Fibroblast of lung (primary cell): ENCODE results near the gene ACOT7. TPM values are rescaled to one million over a fixed set of nuclear protein-coding genes. Genes with fewer than 3 reads are reported as not detected.
"Not testable (repeated sequence)": the region's sequence is repeated elsewhere in the genome, so short reads cannot be mapped to it uniquely, and the experiment has no call there.

Experiments used
- DNase-seq, 2 donors: peaks; one replicate each; pipeline versions ENCODE4 v3.0.0 to v3.0.0-alpha.2; 2010; ENCODE audit warnings: low read depth in 2 of 2
- H2AFZ ChIP-seq: 2 replicates; pipeline ENCODE4 v1.5.1; 2012; ENCODE audit warnings: low read length, control low read depth, inconsistent platforms
- H3K27ac ChIP-seq: 2 replicates; pipeline ENCODE4 v1.5.1; 2011; ENCODE audit warnings: low read length, control low read depth; ENCODE audit not compliant: insufficient read depth
- H3K27me3 ChIP-seq: 2 replicates; pipeline ENCODE4 v1.5.1; 2011; ENCODE audit warnings: mild to moderate bottlenecking, low read length; ENCODE audit not compliant: control insufficient read depth, insufficient read depth
- H3K36me3 ChIP-seq: 2 replicates; pipeline ENCODE4 v1.5.1; 2011; ENCODE audit warnings: low read length; ENCODE audit not compliant: control insufficient read depth, insufficient read depth
- H3K4me1 ChIP-seq: 2 replicates; pipeline ENCODE4 v1.5.1; 2011; ENCODE audit warnings: low read length; ENCODE audit not compliant: control insufficient read depth, insufficient read depth; ENCODE audit errors: extremely low read depth
- H3K4me2 ChIP-seq: 2 replicates; pipeline ENCODE4 v1.5.1; 2011; ENCODE audit warnings: low read length, control low read depth; ENCODE audit not compliant: insufficient read depth; ENCODE audit errors: extremely low read depth
- H3K4me3 ChIP-seq, 4 experiments: fragments of 200-600 bp in 1 of 4; sonication (generic) in 1 of 4; replicated peaks in 1 of 4; 2 replicates each; pipeline ENCODE4 v1.5.1; 2011 to 2016; ENCODE audit warnings: low read length in 4 of 4, low read depth in 3 of 4, mild to moderate bottlenecking in 3 of 4, control low read depth in 2 of 4, inconsistent platforms in 1 of 4, mixed read lengths in 1 of 4; ENCODE audit not compliant: insufficient read depth in 1 of 4; ENCODE audit errors: control extremely low read depth in 1 of 4
- H3K79me2 ChIP-seq: 2 replicates; pipeline ENCODE4 v1.5.1; 2012; ENCODE audit warnings: mild to moderate bottlenecking, low read length, inconsistent platforms; ENCODE audit not compliant: control insufficient read depth, insufficient read depth
- H3K9ac ChIP-seq: 2 replicates; pipeline ENCODE4 v1.5.1; 2011; ENCODE audit warnings: mild to moderate bottlenecking, low read length, control low read depth; ENCODE audit not compliant: insufficient read depth
- H3K9me3 ChIP-seq: 2 replicates; pipeline ENCODE4 v1.5.1; 2012; ENCODE audit warnings: low read depth, low read length; ENCODE audit not compliant: control insufficient read depth, insufficient read depth
- H4K20me1 ChIP-seq: 2 replicates; pipeline ENCODE4 v1.5.1; 2011; ENCODE audit warnings: low read length; ENCODE audit not compliant: control insufficient read depth, insufficient read depth; ENCODE audit errors: extremely low read depth
- EZH2 ChIP-seq: IDR thresholded peaks from 2 replicates; pipeline ENCODE4 v1.5.1; 2012; ENCODE audit warnings: low read length, control low read depth, mild to moderate bottlenecking; ENCODE audit errors: missing control alignments
- polyA plus RNA-seq, 2 donors: library from polyadenylated mRNA; depleted of rRNA in 1 of 2; stranded (reverse) in 1 of 2; unstranded in 1 of 2; fragments of >200 nt; gene quantifications; 2 replicates each; pipeline ENCODE4 v1.2.1, GENCODE V29; 2011 to 2012; ENCODE audit warnings: missing spikeins in 1 of 2
- total RNA-seq: library from RNA; depleted of rRNA; stranded (reverse); fragments of >200 nt; gene quantifications from 2 replicates; pipeline ENCODE4 v1.2.1, GENCODE V29; 2014
- TF ChIP-seq, protein P1 (sequence below), 2 donors: IDR thresholded peaks in 1 of 2; conservative IDR thresholded peaks in 1 of 2; 1 replicate in 1 of 2; 2 replicates in 1 of 2; pipeline ENCODE4 v1.5.1; 2011 to 2012; ENCODE audit warnings: low read length in 2 of 2, control low read depth in 1 of 2, inconsistent platforms in 1 of 2, low read depth in 1 of 2, mild to moderate bottlenecking in 1 of 2

ACOT7 gene
- total and polyA plus RNA-seq, 2 donors (not counting 1 experiment from before 2014, with no cell fraction given): 50.7 to 58.0 TPM

DNA sequence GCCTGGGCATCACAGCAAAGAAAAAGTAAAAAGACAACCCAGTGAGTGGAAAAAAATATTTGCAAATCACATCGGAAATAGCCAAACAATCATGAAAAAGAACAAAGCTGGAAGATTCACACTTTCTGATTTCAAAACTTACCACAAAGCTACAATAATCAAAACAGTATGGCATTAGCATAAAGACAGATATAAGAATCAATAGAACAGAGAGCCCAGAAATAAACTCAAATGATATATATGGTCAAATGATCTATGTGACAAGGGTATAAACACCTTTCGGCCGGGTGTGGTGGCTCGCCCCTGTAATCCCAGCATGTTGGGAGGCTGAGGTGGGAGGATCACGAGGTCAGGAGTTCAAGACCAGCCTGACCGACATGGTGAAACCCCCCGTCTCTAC lies 13.5 kb downstream of the ACOT7 start:
- no peaks in the 10 kb centered on the region for H4K20me1 ChIP-seq
- H3K36me3 ChIP-seq: no peaks in the 10 kb centered on the region
- no peak overlapping the region for H2AFZ ChIP-seq
- H3K27ac ChIP-seq: no peak overlapping the region
- DNase-seq: no peak
- H3K9me3 ChIP-seq: no peaks in the 10 kb centered on the region
- TF ChIP-seq EZH2: no peak
- TF ChIP-seq, protein P1, sequence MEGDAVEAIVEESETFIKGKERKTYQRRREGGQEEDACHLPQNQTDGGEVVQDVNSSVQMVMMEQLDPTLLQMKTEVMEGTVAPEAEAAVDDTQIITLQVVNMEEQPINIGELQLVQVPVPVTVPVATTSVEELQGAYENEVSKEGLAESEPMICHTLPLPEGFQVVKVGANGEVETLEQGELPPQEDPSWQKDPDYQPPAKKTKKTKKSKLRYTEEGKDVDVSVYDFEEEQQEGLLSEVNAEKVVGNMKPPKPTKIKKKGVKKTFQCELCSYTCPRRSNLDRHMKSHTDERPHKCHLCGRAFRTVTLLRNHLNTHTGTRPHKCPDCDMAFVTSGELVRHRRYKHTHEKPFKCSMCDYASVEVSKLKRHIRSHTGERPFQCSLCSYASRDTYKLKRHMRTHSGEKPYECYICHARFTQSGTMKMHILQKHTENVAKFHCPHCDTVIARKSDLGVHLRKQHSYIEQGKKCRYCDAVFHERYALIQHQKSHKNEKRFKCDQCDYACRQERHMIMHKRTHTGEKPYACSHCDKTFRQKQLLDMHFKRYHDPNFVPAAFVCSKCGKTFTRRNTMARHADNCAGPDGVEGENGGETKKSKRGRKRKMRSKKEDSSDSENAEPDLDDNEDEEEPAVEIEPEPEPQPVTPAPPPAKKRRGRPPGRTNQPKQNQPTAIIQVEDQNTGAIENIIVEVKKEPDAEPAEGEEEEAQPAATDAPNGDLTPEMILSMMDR (conservative IDR thresholded peaks at IDR 0.05 in 1 of 2, IDR thresholded peaks at IDR 0.05 in 1 of 2; ENCODE audit: low read depth in 1 of 2, low read length in 2 of 2): no peak
- H3K4me2 ChIP-seq: no peak overlapping the region
- no peaks in the 10 kb centered on the region for H3K4me1 ChIP-seq
- H3K27me3 ChIP-seq: no peaks in the 10 kb centered on the region
- H3K9ac ChIP-seq: no peak overlapping the region
- H3K4me3 ChIP-seq: no peak overlapping the region
- H3K79me2 ChIP-seq: no peaks in the 10 kb centered on the region

DNA sequence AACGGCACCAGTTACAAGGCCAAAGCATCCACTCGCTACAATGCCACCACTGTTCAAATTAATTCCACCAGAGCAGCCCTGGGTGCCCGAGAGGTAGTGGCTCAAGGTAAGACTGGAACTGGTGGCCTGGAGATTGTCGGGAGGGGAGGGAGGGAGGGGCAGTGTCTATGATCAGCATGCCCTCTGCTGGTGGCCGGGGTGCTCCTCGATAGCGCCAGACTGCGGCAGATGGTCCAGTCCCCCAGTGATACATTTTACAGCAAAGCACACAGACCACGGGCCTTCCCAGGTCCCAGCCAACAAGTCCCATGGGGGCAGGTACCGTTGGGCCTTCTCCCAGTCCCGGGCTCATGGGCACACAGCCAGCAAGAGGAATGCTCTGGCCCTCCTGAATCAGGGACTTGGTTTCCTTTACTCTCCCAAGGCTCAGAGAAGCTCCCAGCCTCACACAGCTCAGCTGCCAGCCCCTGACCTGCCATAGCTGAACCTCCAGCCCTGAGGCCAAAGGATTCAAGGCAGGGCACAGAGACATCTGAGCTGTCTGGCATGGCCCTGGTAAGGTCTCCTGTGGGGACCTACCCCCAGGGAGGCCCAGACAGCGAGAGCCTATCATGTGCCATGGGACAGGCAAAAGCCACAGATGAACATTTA lies 15.3 kb downstream of the ACOT7 start:
- H4K20me1 ChIP-seq: no peaks in the 10 kb centered on the region
- no peak overlapping the region for H3K4me3 ChIP-seq
- H3K27ac ChIP-seq: no peak overlapping the region
- DNase-seq: no peak
- no peaks in the 10 kb centered on the region for H3K27me3 ChIP-seq
- no peaks in the 10 kb centered on the region for H3K9me3 ChIP-seq
- H3K9ac ChIP-seq: no peak overlapping the region
- H3K36me3 ChIP-seq: no peaks in the 10 kb centered on the region
- no peaks in the 10 kb centered on the region for H3K79me2 ChIP-seq
- no peaks in the 10 kb centered on the region for H3K4me1 ChIP-seq
- TF ChIP-seq EZH2: no peak
- TF ChIP-seq, protein P1 (conservative IDR thresholded peaks at IDR 0.05 in 1 of 2, IDR thresholded peaks at IDR 0.05 in 1 of 2; ENCODE audit: low read depth in 1 of 2, low read length in 2 of 2): no peak
- H3K4me2 ChIP-seq: no peak overlapping the region
- H2AFZ ChIP-seq: no peak overlapping the region

DNA sequence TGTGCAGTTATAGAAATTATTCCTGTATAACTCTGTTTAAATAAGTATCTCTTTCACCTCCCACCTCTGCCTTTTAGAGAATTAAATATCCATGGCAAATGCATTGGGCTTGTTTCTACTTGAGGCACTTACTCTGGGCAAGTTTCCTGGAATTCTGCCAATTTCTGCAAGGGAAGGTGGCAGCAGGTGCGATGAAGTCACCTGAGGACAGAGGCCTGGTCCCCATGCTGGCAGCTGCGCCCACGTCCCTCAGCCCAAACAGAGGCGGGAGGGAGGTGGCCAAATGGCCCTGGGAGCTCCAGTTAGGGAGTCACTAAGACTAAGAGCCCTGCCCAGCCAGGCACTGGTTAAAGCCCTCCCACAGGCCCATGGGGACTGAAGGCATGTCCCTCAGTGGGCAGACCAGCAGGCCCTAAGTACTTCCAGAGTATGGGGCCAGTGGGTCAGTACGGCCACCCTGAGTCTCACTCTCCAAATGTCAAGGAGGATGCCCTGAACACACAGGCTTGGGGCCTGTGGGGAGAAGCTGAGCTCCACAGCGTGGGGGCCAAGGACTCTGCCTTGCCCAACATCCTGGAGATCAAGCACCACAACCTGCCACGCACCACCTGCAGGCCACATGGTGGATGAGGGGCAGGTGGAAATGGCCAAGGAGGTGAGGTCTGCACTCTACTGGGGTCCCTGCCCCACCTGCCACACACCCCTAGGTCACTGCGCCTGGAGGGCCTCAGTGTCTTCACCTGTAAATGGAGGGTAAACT lies 19.4 kb downstream of the ACOT7 start:
- H3K4me1 ChIP-seq: no peaks in the 10 kb centered on the region
- no peak overlapping the region for H3K4me3 ChIP-seq
- no peak overlapping the region for H3K27ac ChIP-seq
- no peaks in the 10 kb centered on the region for H3K27me3 ChIP-seq
- no peak overlapping the region for H3K4me2 ChIP-seq
- H2AFZ ChIP-seq: no peak overlapping the region
- TF ChIP-seq, protein P1 (conservative IDR thresholded peaks at IDR 0.05 in 1 of 2, IDR thresholded peaks at IDR 0.05 in 1 of 2; ENCODE audit: low read depth in 1 of 2, low read length in 2 of 2): no peak
- TF ChIP-seq EZH2: no peak
- no peak for DNase-seq
- no peaks in the 10 kb centered on the region for H3K36me3 ChIP-seq
- H3K9ac ChIP-seq: no peak overlapping the region
- H4K20me1 ChIP-seq: no peaks in the 10 kb centered on the region
- H3K79me2 ChIP-seq: no peaks in the 10 kb centered on the region
- no peaks in the 10 kb centered on the region for H3K9me3 ChIP-seq

DNA sequence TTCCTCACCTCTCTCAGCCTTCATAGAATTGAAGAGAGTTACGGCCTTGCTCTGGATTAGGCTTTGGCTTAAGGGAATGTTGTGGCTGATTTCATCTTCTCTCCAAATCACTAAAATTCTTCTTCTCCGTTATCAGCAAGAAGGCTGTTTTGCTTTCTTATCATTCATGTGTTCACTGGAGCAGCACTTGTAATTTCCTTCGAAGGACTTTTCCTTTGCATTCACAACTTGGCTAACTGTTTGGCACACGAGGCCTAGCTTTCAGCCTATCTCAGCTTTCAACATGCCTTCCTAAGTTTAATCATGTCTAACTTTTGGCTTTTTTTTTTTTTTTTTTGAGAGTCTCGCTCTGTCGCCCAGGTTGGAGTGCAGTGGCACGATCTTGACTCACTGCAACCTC lies 21.3 kb downstream of the ACOT7 start:
- not testable (repeated sequence) for H3K4me2 ChIP-seq, H3K9ac ChIP-seq, H3K79me2 ChIP-seq, H3K27ac ChIP-seq, H2AFZ ChIP-seq, H3K27me3 ChIP-seq, H3K9me3 ChIP-seq, H4K20me1 ChIP-seq, H3K4me1 ChIP-seq, H3K4me3 ChIP-seq, H3K36me3 ChIP-seq
- peak in 1 of 2 donors; percentile 60 for DNase-seq
